NCI-H1092 (cell line): Measurements from ENCODE around the gene HECW1.

Source experiments
- DNase-seq: peaks from one replicate; lab custom pipeline; 2025; lab: John Stamatoyannopoulos, UW

The HECW1 gene

DNA sequence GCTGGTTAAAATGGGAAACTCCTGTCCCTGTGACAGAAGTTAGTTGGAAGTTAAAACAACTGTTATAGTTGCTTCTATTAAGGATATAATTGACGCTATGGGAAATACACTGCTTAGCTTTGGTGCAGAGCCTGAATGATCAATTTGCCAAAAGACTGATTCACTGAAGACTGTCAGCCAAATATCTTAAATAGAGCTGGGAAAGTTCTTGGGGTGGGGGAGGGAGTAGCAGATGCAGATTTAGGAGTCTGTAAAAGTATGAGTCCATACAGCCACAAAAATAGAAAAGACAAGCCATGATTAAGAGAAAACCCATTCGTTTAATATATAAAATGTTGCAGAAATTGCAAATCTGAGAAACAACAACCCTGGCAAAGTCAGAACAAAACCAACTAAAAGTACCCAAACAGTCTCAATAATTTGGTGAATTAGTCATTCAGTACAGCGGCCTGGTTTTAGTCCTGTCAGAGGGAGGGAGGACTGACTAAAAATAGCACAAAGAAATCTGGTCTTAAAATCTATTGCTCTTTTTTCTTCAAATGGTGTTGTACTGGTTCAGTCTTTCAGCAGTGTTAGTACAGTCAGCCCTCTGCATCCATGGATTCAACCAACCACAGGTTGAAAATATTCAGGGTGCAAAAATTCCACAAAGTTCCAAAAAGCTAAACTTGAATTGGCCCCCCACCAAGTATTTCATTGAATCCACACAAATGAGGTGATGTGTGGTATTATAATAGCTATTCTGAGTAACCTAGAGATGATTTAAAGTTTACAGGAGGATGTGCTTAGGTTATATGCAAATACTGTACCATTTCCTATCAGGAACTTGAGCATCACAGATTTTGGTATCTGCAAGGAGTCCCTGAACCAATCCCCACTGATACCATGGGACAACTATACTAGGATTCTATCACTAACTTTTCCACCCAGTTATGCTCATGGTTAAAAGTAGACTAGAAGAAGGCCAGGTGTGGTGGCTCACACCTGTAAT, 500.4 kb downstream of the HECW1 start:
- DNase-seq = no peak
